MM.1S (cell line): ENCODE measurements around the gene XRCC4.

Source experiments
- CTCF ChIP-seq: fragments of 300-600 bp; sonication (generic); IDR thresholded peaks from 2 replicates; pipeline ENCODE4 v1.5.1; 2016; ENCODE audit warnings: antibody characterized with exemption, low read length, mixed read lengths
- EZH2phosphoT487 ChIP-seq: fragments of 300-600 bp; sonication (generic); IDR thresholded peaks from 2 replicates; pipeline ENCODE4 v1.6.1; 2018; ENCODE audit warnings: antibody characterized with exemption, low read length

GRCh38 chr5:83255268-83255667, 177.9 kb downstream of the XRCC4 start:
- TF ChIP-seq CTCF: no peak
- no peak for TF ChIP-seq EZH2phosphoT487
